ENCODE results near the gene ARHGAP11A. TPM values are rescaled to one million over a fixed set of nuclear protein-coding genes. Genes with fewer than 3 reads are reported as not detected.

The ARHGAP11A gene
- total RNA-seq, 1 donor from 2014 or later = 19.7 TPM

Other genes with a start within 250 kb of the ARHGAP11A start
- gene GOLGA8K, start 212.2 kb upstream of the ARHGAP11A start, total RNA-seq (ENCODE audit: unreplicated experiment) = 0.31 TPM
- gene GOLGA8O, start 159.9 kb upstream of the ARHGAP11A start, total RNA-seq (ENCODE audit: unreplicated experiment) = 0.46 TPM
- 2.3 TPM for gene GOLGA8N, start 22.0 kb upstream of the ARHGAP11A start, total RNA-seq (ENCODE audit: unreplicated experiment)
- 15.6 TPM for gene SCG5, start 26.2 kb downstream of the ARHGAP11A start, total RNA-seq (ENCODE audit: unreplicated experiment)
- 0.44 TPM for gene GREM1, start 102.5 kb downstream of the ARHGAP11A start, total RNA-seq (ENCODE audit: unreplicated experiment)

Measured in endothelial cell (in vitro differentiated cells).